Measurements from ENCODE around the gene DSTN. TPM values are rescaled to one million over a fixed set of nuclear protein-coding genes. Genes with fewer than 3 reads are reported as not detected.

The DSTN gene
- total and polyA plus RNA-seq, 2 experiments from 2014 or later = 162 to 459 TPM

GRCh38 chr20:17654649-17655285 is 84.9 kb downstream of the DSTN start:
- peak; percentile 50 for ATAC-seq
- peaks cover 5% of the 10 kb centered on the region for H4K20me1 ChIP-seq (replicated peaks; ENCODE audit: insufficient read depth)

DNA sequence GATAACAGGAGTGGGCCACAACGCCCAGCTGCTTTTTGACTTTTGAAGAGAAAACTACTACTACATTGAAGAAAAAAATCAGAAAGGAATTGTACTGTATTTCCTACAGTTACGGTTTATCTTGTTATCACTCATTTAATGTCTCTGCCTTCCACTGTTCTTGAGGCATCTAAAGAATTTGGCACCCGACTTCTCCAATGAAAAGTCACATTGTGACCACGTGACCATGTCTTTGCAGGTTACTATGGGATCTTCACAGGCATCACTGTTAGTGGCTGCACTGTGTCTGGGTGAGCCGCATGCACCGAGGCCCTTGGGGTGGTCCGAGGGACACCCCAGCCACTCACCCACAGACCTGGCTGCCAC is 85.4 kb downstream of the DSTN start:
- H3K27ac ChIP-seq (ENCODE audit: low read depth) = peak overlapping the region; percentile 90

More at GRCh38 chr20:17654649-17655285, 84.9 kb downstream of the DSTN start:
- peaks cover 52% of the 10 kb centered on the region for H3K4me1 Mint-ChIP-seq
- Histone ChIP-seq H3K79me2 (replicated peaks; ENCODE audit: insufficient read depth) (peaks cover 82% of the 10 kb centered on the region), H3K4me3 (no peak overlapping the region), H3K4me2 (0 out of 2 replicates have a peak overlapping the region, but pooled peaks have one; percentile 26), H3K4me1 (ENCODE audit: insufficient read depth) (peaks cover 21% of the 10 kb centered on the region), H3F3A (replicated peaks; ENCODE audit: low read depth) (peaks cover 3% of the 10 kb centered on the region; the same call in 1 of the 2 replicates), H3K27ac (ENCODE audit: low read depth) (peak overlapping the region; percentile 90), H3K36me3 (ENCODE audit: insufficient read depth) (peaks cover 9% of the 10 kb centered on the region), H3K27me3 (ENCODE audit: insufficient read depth) (no peaks in the 10 kb centered on the region), H3K9me2 (ENCODE audit: insufficient read depth) (no peaks in the 10 kb centered on the region), H2AFZ (no peak overlapping the region)
- TF ChIP-seq CTCF (conservative IDR thresholded peaks at IDR 0.05; ENCODE audit: low read depth in 2 of 2) = peak; percentile 77 to 99
- TF ChIP-seq POLR2AphosphoS5 (IDR thresholded peaks at IDR 0.05; ENCODE audit: low read depth) = no peak
- DNase-seq (ENCODE audit: low spot score) = peak; percentile 91
- H3K27ac Mint-ChIP-seq = peak overlapping the region; percentile 94
- no peak overlapping the region for H3K4me3 Mint-ChIP-seq
- H3K36me3 Mint-ChIP-seq (ENCODE audit: low read depth) = peaks cover 53% of the 10 kb centered on the region
- peaks cover 17% of the 10 kb centered on the region for H3K27me3 Mint-ChIP-seq (ENCODE audit: insufficient read depth, low read depth, poor library complexity)
- H3K9me3 Mint-ChIP-seq = peaks cover 20% of the 10 kb centered on the region

More for the DNA sequence above, 85.4 kb downstream of the DSTN start:
- no peak overlapping the region for H2AFZ ChIP-seq
- H3K36me3 Mint-ChIP-seq (ENCODE audit: low read depth) = peaks cover 58% of the 10 kb centered on the region
- peaks cover 5% of the 10 kb centered on the region for H4K20me1 ChIP-seq (replicated peaks; ENCODE audit: insufficient read depth)
- TF ChIP-seq ZNF114 (CRISPR knock-in tag; IDR thresholded peaks at IDR 0.05) = no peak
- peak in 1 of 2 experiments; percentile 4; a peak in 1 of 4 replicates for TF ChIP-seq CTCF (conservative IDR thresholded peaks at IDR 0.05; ENCODE audit: low read depth in 2 of 2)
- TF ChIP-seq EZH2phosphoT487 (IDR thresholded peaks at IDR 0.05; ENCODE audit: unreplicated experiment) = no peak
- TF ChIP-seq, protein P1, sequence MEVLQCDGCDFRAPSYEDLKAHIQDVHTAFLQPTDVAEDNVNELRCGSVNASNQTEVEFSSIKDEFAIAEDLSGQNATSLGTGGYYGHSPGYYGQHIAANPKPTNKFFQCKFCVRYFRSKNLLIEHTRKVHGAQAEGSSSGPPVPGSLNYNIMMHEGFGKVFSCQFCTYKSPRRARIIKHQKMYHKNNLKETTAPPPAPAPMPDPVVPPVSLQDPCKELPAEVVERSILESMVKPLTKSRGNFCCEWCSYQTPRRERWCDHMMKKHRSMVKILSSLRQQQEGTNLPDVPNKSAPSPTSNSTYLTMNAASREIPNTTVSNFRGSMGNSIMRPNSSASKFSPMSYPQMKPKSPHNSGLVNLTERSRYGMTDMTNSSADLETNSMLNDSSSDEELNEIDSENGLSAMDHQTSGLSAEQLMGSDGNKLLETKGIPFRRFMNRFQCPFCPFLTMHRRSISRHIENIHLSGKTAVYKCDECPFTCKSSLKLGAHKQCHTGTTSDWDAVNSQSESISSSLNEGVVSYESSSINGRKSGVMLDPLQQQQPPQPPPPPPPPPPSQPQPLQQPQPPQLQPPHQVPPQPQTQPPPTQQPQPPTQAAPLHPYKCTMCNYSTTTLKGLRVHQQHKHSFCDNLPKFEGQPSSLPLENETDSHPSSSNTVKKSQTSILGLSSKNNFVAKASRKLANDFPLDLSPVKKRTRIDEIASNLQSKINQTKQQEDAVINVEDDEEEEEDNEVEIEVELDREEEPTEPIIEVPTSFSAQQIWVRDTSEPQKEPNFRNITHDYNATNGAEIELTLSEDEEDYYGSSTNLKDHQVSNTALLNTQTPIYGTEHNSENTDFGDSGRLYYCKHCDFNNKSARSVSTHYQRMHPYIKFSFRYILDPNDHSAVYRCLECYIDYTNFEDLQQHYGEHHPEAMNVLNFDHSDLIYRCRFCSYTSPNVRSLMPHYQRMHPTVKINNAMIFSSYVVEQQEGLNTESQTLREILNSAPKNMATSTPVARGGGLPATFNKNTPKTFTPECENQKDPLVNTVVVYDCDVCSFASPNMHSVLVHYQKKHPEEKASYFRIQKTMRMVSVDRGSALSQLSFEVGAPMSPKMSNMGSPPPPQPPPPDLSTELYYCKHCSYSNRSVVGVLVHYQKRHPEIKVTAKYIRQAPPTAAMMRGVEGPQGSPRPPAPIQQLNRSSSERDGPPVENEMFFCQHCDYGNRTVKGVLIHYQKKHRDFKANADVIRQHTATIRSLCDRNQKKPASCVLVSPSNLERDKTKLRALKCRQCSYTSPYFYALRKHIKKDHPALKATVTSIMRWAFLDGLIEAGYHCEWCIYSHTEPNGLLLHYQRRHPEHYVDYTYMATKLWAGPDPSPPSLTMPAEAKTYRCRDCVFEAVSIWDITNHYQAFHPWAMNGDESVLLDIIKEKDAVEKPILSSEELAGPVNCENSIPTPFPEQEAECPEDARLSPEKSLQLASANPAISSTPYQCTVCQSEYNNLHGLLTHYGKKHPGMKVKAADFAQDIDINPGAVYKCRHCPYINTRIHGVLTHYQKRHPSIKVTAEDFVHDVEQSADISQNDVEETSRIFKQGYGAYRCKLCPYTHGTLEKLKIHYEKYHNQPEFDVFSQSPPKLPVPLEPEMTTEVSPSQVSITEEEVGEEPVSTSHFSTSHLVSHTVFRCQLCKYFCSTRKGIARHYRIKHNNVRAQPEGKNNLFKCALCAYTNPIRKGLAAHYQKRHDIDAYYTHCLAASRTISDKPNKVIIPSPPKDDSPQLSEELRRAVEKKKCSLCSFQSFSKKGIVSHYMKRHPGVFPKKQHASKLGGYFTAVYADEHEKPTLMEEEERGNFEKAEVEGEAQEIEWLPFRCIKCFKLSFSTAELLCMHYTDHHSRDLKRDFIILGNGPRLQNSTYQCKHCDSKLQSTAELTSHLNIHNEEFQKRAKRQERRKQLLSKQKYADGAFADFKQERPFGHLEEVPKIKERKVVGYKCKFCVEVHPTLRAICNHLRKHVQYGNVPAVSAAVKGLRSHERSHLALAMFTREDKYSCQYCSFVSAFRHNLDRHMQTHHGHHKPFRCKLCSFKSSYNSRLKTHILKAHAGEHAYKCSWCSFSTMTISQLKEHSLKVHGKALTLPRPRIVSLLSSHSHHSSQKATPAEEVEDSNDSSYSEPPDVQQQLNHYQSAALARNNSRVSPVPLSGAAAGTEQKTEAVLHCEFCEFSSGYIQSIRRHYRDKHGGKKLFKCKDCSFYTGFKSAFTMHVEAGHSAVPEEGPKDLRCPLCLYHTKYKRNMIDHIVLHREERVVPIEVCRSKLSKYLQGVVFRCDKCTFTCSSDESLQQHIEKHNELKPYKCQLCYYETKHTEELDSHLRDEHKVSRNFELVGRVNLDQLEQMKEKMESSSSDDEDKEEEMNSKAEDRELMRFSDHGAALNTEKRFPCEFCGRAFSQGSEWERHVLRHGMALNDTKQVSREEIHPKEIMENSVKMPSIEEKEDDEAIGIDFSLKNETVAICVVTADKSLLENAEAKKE (CRISPR knock-in tag; IDR thresholded peaks at IDR 0.05) = no peak
- TF ChIP-seq POLR2AphosphoS5 (IDR thresholded peaks at IDR 0.05; ENCODE audit: low read depth) = no peak
- TF ChIP-seq STAT1 (IDR thresholded peaks at IDR 0.05; ENCODE audit: unreplicated experiment) = no peak
- H3K4me1 ChIP-seq (ENCODE audit: insufficient read depth) = peaks cover 21% of the 10 kb centered on the region
- no peaks in the 10 kb centered on the region for H3K27me3 ChIP-seq (ENCODE audit: insufficient read depth)
- H3K9me3 Mint-ChIP-seq = peaks cover 25% of the 10 kb centered on the region
- H3K4me2 ChIP-seq = 0 out of 2 replicates have a peak overlapping the region, but pooled peaks have one; percentile 26
- peaks cover 82% of the 10 kb centered on the region for H3K79me2 ChIP-seq (replicated peaks; ENCODE audit: insufficient read depth)
- H3K4me1 Mint-ChIP-seq = peaks cover 49% of the 10 kb centered on the region
- peaks cover 13% of the 10 kb centered on the region for H3K36me3 ChIP-seq (ENCODE audit: insufficient read depth)
- no peak overlapping the region for H3K4me3 Mint-ChIP-seq
- H3F3A ChIP-seq (replicated peaks; ENCODE audit: low read depth) = peaks cover 3% of the 10 kb centered on the region; the same call in 1 of the 2 replicates
- H3K9me2 ChIP-seq (ENCODE audit: insufficient read depth) = no peaks in the 10 kb centered on the region
- ATAC-seq (peak; percentile 66), DNase-seq (ENCODE audit: low spot score) (peak; percentile 50)
- H3K27me3 Mint-ChIP-seq (ENCODE audit: insufficient read depth, low read depth, poor library complexity) = peaks cover 18% of the 10 kb centered on the region
- H3K27ac Mint-ChIP-seq = peak overlapping the region; percentile 94
- H3K4me3 ChIP-seq = no peak overlapping the region

All from GM23338 (cell line).